Body of pancreas (tissue), 4 donors: ENCODE measurements around the gene KDM4C.

Experiments
- POLR2A ChIP-seq, 3 donors: fragments of 450-650 bp; IDR thresholded peaks; one replicate each; pipeline ENCODE4 v1.6.1; 2016; ENCODE audit warnings: antibody characterized with exemption in 3 of 3, mild to moderate bottlenecking in 2 of 3
- TF ChIP-seq, protein P1 (sequence below), 7 experiments: fragments of 450-650 bp in 4 of 7; fragments of 200-600 bp in 3 of 7; sonication (generic) in 3 of 7; IDR thresholded peaks; one replicate each; pipeline ENCODE4 v1.5.1; 2016 to 2019; ENCODE audit warnings: antibody characterized with exemption in 7 of 7

DNA sequence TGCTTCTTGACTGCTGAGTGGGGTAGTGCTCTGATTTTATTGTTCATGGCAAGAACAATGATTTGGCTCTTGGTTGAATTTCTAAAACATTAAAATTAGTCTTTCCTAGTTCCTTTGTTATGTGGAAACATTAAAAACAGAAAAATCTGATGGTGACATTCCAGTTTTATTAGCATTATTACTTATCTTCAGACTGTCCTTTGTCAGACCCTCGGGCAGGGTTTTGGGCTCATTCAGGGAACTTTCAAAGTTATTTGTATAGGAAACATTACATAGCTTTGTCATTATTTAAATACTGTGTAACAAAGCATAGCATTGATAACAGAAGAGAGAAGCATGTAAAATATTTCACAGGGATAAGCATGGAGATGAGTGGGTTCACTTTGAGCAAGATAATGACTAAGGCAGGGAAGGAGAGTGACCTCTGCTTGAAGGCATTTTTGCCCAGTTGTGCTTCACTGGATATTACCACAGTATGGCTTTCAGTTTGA is 119.9 kb downstream of the KDM4C start:
- TF ChIP-seq, protein P1, sequence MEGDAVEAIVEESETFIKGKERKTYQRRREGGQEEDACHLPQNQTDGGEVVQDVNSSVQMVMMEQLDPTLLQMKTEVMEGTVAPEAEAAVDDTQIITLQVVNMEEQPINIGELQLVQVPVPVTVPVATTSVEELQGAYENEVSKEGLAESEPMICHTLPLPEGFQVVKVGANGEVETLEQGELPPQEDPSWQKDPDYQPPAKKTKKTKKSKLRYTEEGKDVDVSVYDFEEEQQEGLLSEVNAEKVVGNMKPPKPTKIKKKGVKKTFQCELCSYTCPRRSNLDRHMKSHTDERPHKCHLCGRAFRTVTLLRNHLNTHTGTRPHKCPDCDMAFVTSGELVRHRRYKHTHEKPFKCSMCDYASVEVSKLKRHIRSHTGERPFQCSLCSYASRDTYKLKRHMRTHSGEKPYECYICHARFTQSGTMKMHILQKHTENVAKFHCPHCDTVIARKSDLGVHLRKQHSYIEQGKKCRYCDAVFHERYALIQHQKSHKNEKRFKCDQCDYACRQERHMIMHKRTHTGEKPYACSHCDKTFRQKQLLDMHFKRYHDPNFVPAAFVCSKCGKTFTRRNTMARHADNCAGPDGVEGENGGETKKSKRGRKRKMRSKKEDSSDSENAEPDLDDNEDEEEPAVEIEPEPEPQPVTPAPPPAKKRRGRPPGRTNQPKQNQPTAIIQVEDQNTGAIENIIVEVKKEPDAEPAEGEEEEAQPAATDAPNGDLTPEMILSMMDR (IDR thresholded peaks at IDR 0.05), result no peak
- TF ChIP-seq POLR2A (IDR thresholded peaks at IDR 0.05), result no peak
